ENCODE data around the gene PPP4R2. TPM values are rescaled to one million over a fixed set of nuclear protein-coding genes. Genes with fewer than 3 reads are reported as not detected.

Gene PPP4R2
- total and polyA plus RNA-seq, 2 of the 4 experiments (the other 2 are of a cell fraction) = 13.5 to 31.4 TPM

- H2AK9ac ChIP-seq (replicated peaks; ENCODE audit: low read depth, low read length, poor library complexity) = no peak overlapping the region
- H2AK5ac ChIP-seq (ENCODE audit: low read depth, low read length) = no peak overlapping the region
- intact Hi-C loops (cut with micrococcal nuclease) = no loop called here
- H4K5ac ChIP-seq (ENCODE audit: low read depth, low read length) = no peak overlapping the region
- peaks cover 0 to 3% of the 10 kb centered on the region in 2 experiments; a peak in 1 of 4 replicates for H3K79me1 ChIP-seq (ENCODE audit: low read depth in 1 of 2, low read length in 2 of 2)
- no peak overlapping the region for H2BK15ac ChIP-seq (ENCODE audit: low read depth, low read length)
- H4K91ac ChIP-seq (ENCODE audit: insufficient read depth, low read depth, low read length) = no peak overlapping the region
- H3K23ac ChIP-seq (ENCODE audit: low read depth, low read length) = no peak overlapping the region
- DNase-seq (no peak), ATAC-seq (ENCODE audit: low read depth) (no peak)
- TF ChIP-seq CEBPB (IDR thresholded peaks at IDR 0.05; ENCODE audit: low read depth, low read length) (no peak), NFE2L2 (IDR thresholded peaks at IDR 0.05; ENCODE audit: low read depth, low read length) (no peak)
- H3K18ac ChIP-seq (ENCODE audit: low read depth, low read length) = no peak overlapping the region
- no peak overlapping the region for H3K4me2 ChIP-seq (ENCODE audit: low read depth, low read length)
- H3K56ac ChIP-seq (ENCODE audit: extremely low read depth, insufficient read depth, low read length) = no peak overlapping the region
- H3K4me3 ChIP-seq (ENCODE audit: insufficient read depth, low read depth, low read length) = no peak overlapping the region
- no peaks in the 10 kb centered on the region for H3K9me3 ChIP-seq (ENCODE audit: control insufficient read depth, insufficient read depth, low read length)
- H3K27ac ChIP-seq (ENCODE audit: insufficient read depth, low read length) = no peak overlapping the region
- no TSS peak for BruUV-seq (replicated peaks)
- H3K4ac ChIP-seq (ENCODE audit: low read depth, low read length) = no peak overlapping the region
- CTCF ChIA-PET = no interaction called here
- no peaks in the 10 kb centered on the region for H3K36me3 ChIP-seq (ENCODE audit: control insufficient read depth, insufficient read depth, low read length)
- dilution Hi-C loops (cut with HindIII; ENCODE audit: low sequenced_read_pairs, unreplicated experiment) = no loop called here
- H2BK20ac ChIP-seq (ENCODE audit: low read depth, low read length) = no peak overlapping the region
- H3K4me1 ChIP-seq (ENCODE audit: control insufficient read depth, insufficient read depth, low read length) = peaks cover 3% of the 10 kb centered on the region; the same call in 1 of the 2 replicates
- H2BK5ac ChIP-seq (ENCODE audit: low read depth, low read length, poor library complexity, severe bottlenecking) = no peak overlapping the region
- H3K27me3 ChIP-seq (ENCODE audit: control insufficient read depth, insufficient read depth, low read length) = no peaks in the 10 kb centered on the region
- H2AFZ ChIP-seq (replicated peaks; ENCODE audit: low read length, poor library complexity) = no peak overlapping the region
- H3K14ac ChIP-seq (replicated peaks; ENCODE audit: low read depth, low read length) = no peak overlapping the region
- peaks cover 11% of the 10 kb centered on the region for H4K20me1 ChIP-seq (ENCODE audit: insufficient read depth, low read length)
- H4K8ac ChIP-seq (ENCODE audit: low read depth in 2 of 2, low read length in 2 of 2) = no peak overlapping the region
- H3K9ac ChIP-seq (ENCODE audit: low read depth, low read length) = no peak overlapping the region
- WGBS, 2 experiments (ENCODE audit: extremely low coverage in 2 of 2, insufficient read length in 1 of 2) = no CpG with 5 or more reads among the region's 6 CpGs
- H2BK120ac ChIP-seq (ENCODE audit: low read depth, low read length) = no peak overlapping the region
- no peaks in the 10 kb centered on the region for H3K9me1 ChIP-seq (ENCODE audit: insufficient read depth, low read length)
- in situ Hi-C loops (cut with MboI; ENCODE audit: low sequenced_read_pairs) = no loop called here
- POLR2A ChIA-PET (ENCODE audit: unreplicated experiment) = no interaction called here
Measured at GRCh38 chr3:72993391-72993790, 3.2 kb upstream of the PPP4R2 start.
